Ovary (tissue), 9 donors: ENCODE data around the gene OR14A16. TPM values are rescaled to one million over a fixed set of nuclear protein-coding genes. Genes with fewer than 3 reads are reported as not detected.

ENCODE experiments used
- DNase-seq, 5 donors: peaks; one replicate each; pipeline ENCODE4 v3.0.0-alpha.2; 2019 to 2020
- H3K27ac ChIP-seq, 2 donors: fragments of 200-600 bp; one replicate each; pipeline versions ENCODE4 v1.5.1 to v1.8.0; 2019 to 2022
- H3K27me3 ChIP-seq: fragments of 200-600 bp; one replicate; pipeline ENCODE4 v1.8.0; 2022
- H3K36me3 ChIP-seq: fragments of 200-600 bp; sonication (generic); one replicate; pipeline ENCODE4 v1.5.1; 2019
- H3K4me1 ChIP-seq: one replicate; pipeline ENCODE4 v1.8.1; 2013; ENCODE audit warnings: mild to moderate bottlenecking, moderate library complexity; ENCODE audit not compliant: insufficient read depth
- H3K4me3 ChIP-seq: fragments of 200-600 bp; sonication (generic); one replicate; pipeline ENCODE4 v1.5.1; 2017
- H3K9me3 ChIP-seq, 2 donors: fragments of 200-600 bp in 1 of 2; sonication (generic) in 1 of 2; one replicate each; pipeline versions ENCODE4 v1.5.1 to v1.8.1; 2013 to 2019; ENCODE audit warnings: mild to moderate bottlenecking in 1 of 2, moderate library complexity in 1 of 2
- EP300 ChIP-seq: sonication (generic); formaldehyde crosslinking; IDR thresholded peaks from one replicate; pipeline ENCODE4 v1.6.1; 2017; ENCODE audit warnings: antibody characterized with exemption
- POLR2A ChIP-seq: fragments of 450-650 bp; IDR thresholded peaks from one replicate; pipeline ENCODE4 v1.6.1; 2017; ENCODE audit warnings: antibody characterized with exemption, mild to moderate bottlenecking, moderate library complexity
- WGBS, 3 donors: extraction: QIAGEN DNeasy Blood & Tissue Kit in 1 of 3; methylation state at CpG; one replicate each; pipeline versions ENCODE4 v1.1.5 to v1.1.7; 2013 to 2017; 5-methylcytosine and 5-hydroxymethylcytosine counted together
- intact Hi-C, 4 donors: fragments of 100-400 bp; cut with DNase I; formaldehyde crosslinking; loops; one replicate each; pipeline versions ENCODE4 v1.11.0 to v1.15.1; 2022 to 2023
- polyA plus RNA-seq, 2 donors: library from polyadenylated mRNA; stranded (reverse); fragments of 200-250 nt in 1 of 2; fragments of 350-450 nt in 1 of 2; fragmentation: Illumina TruSeq in 1 of 2; extraction: RNeasy Lipid Tissue Mini Kit (QIAGEN cat#74804) in 1 of 2; gene quantifications; one replicate each; pipeline ENCODE4 v1.2.3, GENCODE V29; 2013 to 2014
- total RNA-seq, 7 donors: library from RNA; depleted of rRNA in 2 of 7; stranded (reverse); fragments of >200 nt in 2 of 7; fragmentation: NEBNext Ultra II Directional in 3 of 7; extraction: Animal tissue kit (Norgen Biotek cat#: 25700) in 3 of 7; gene quantifications; one replicate each; pipeline versions ENCODE4 v1.1.0 to v1.2.4, GENCODE V29; 2016 to 2023
- TF ChIP-seq, protein P1 (sequence below), 3 donors: fragments of 450-650 bp in 2 of 3; fragments of 200-600 bp in 1 of 3; IDR thresholded peaks; one replicate each; pipeline versions ENCODE4 v1.5.1 to v1.8.0; 2016 to 2022; ENCODE audit warnings: antibody characterized with exemption in 3 of 3, mild to moderate bottlenecking in 1 of 3
- donor health status: DM: no; HTN: no; CAD: no; lungs with moderate emphysema.
- donor health status: DM: no; HTN: no; CAD: no.
- donor health status: Bipolar disorder and iron deficiency.
- donor health status: DM: yes; HTN: yes; CAD: no.
- donor health status: DM: no; HTN: no; CAD: no.
- donor health status: DM: yes; HTN: yes; CAD: no.

The OR14A16 gene
- total and polyA plus RNA-seq, 9 donors, result not detected

DNA sequence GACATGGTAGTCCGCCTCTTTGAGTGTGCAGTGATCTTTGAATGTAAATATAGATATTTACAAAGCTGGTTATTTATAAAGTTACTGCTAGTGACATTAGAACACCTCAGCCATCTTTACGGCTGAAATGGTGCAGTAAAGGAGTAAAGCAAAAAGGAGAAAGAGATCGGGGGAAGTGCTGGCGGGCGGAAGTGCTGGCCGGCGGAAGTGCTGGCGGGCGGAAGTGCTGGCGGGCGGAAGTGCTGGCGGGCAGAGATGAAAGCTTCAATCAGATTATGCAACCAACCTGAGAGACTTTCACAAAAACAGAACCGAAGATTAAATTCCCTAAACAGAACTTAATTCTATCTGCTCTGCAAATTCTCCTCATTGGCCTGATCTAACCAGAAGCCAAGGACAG is 1.4 kb upstream of the OR14A16 start:
- H3K4me3 ChIP-seq, result no peak overlapping the region
- WGBS, 3 donors, result 84 to 86% (median 85%) methylated on average over 13 of the region's 13 CpGs
- H3K27ac ChIP-seq, result no peak overlapping the region
- H3K27me3 ChIP-seq, result no peaks in the 10 kb centered on the region
- TF ChIP-seq POLR2A, result no peak
- TF ChIP-seq, protein P1, sequence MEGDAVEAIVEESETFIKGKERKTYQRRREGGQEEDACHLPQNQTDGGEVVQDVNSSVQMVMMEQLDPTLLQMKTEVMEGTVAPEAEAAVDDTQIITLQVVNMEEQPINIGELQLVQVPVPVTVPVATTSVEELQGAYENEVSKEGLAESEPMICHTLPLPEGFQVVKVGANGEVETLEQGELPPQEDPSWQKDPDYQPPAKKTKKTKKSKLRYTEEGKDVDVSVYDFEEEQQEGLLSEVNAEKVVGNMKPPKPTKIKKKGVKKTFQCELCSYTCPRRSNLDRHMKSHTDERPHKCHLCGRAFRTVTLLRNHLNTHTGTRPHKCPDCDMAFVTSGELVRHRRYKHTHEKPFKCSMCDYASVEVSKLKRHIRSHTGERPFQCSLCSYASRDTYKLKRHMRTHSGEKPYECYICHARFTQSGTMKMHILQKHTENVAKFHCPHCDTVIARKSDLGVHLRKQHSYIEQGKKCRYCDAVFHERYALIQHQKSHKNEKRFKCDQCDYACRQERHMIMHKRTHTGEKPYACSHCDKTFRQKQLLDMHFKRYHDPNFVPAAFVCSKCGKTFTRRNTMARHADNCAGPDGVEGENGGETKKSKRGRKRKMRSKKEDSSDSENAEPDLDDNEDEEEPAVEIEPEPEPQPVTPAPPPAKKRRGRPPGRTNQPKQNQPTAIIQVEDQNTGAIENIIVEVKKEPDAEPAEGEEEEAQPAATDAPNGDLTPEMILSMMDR (IDR thresholded peaks at IDR 0.05), result no peak
- no peak for TF ChIP-seq EP300
- no peaks in the 10 kb centered on the region for H3K36me3 ChIP-seq
- intact Hi-C loops, result no loop called here
- no peak for DNase-seq
- H3K4me1 ChIP-seq, result no peaks in the 10 kb centered on the region
- H3K9me3 ChIP-seq, result no peaks in the 10 kb centered on the region

DNA sequence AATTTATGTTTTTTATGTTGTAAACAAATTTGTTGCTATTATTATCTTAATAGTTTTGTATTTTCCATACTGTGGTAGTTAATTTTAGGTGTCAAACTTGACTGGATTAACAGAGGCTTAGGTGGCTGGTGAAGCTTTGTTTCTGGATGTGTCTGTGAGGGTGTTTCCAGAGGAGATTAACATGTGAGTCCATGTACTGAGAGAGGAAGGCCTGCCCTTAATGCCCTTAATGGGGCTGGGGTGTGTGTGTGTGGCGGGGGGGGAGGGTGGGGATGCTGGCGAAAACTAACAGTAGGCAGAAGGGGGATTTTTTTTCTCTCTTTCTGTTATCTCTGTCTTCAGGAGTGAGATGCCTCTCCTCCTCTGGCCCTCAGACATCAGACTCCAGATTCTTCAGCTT is 1.9 kb downstream of the OR14A16 start:
- 37 to 47% (median 46%) methylated on average over 2 of the region's 2 CpGs for WGBS, 3 donors

DNA sequence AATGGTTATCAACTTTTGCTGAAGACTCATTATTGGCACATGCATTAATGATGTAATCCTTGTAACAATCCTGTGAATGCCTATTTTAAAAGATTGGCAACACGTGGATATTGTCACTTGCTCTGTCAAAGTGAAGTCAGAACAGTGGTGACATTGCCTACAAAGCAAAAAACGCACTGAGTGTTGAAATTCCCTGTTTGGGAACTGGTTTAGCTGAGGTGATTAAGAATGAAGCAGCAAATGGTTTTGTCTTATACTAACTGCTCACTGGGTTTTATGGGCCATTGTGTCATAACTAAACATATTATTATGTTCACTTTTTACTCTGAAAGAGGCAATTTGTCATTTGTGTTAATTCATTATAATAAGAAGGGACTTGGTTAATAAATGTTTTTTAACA is 11.3 kb downstream of the OR14A16 start:
- Histone ChIP-seq H3K4me1 (no peaks in the 10 kb centered on the region), H3K27me3 (no peaks in the 10 kb centered on the region), H3K27ac (no peak overlapping the region), H3K9me3 (no peaks in the 10 kb centered on the region), H3K36me3 (no peaks in the 10 kb centered on the region), H3K4me3 (no peak overlapping the region)
- no peak for DNase-seq
- intact Hi-C loops, result no loop called here
- TF ChIP-seq, protein P1 (IDR thresholded peaks at IDR 0.05), result no peak
- TF ChIP-seq EP300 (no peak), POLR2A (no peak)
- 48 to 53% (median 51%) methylated on average over 2 of the region's 2 CpGs for WGBS, 3 donors

More for the DNA sequence above, 1.9 kb downstream of the OR14A16 start:
- Histone ChIP-seq H3K4me3 (no peak overlapping the region), H3K27ac (no peak overlapping the region), H3K36me3 (no peaks in the 10 kb centered on the region), H3K4me1 (no peaks in the 10 kb centered on the region), H3K9me3 (no peaks in the 10 kb centered on the region), H3K27me3 (no peaks in the 10 kb centered on the region)
- TF ChIP-seq POLR2A (no peak), EP300 (no peak)
- TF ChIP-seq, protein P1 (IDR thresholded peaks at IDR 0.05), result no peak
- intact Hi-C loops, result no loop called here
- DNase-seq, result no peak

DNA sequence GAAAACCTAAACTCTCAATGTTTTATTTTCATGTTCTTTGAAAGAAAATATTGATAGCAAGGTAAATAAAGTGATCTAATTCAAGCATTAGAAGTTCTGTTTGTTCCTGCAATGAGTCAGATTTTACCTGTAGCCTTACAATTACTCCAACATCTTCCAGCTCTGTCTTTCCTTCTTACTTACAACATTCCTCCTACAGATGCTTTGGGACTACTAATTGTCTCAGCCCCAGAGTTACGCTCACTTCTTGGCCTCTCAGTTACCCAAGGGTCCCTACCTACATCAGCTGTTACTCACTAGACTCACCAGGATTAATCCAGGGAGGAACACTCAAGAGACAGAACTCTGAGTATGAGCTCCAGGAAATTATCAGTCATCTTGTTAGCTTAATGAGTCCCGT is 26.4 kb downstream of the OR14A16 start:
- H3K9me3 ChIP-seq, result no peaks in the 10 kb centered on the region
- 29 to 34% (median 33%) methylated on average over 2 of the region's 2 CpGs for WGBS, 3 donors
- H3K4me1 ChIP-seq, result no peaks in the 10 kb centered on the region
- no peak for DNase-seq
- H3K27ac ChIP-seq, result no peak overlapping the region
- no peak overlapping the region for H3K4me3 ChIP-seq
- no peaks in the 10 kb centered on the region for H3K36me3 ChIP-seq
- intact Hi-C loops, result no loop called here
- H3K27me3 ChIP-seq, result no peaks in the 10 kb centered on the region
- TF ChIP-seq, protein P1 (IDR thresholded peaks at IDR 0.05), result no peak
- TF ChIP-seq POLR2A (no peak), EP300 (no peak)

- TF ChIP-seq EP300 (no peak), POLR2A (no peak)
- TF ChIP-seq, protein P1 (IDR thresholded peaks at IDR 0.05), result no peak
- Histone ChIP-seq H3K9me3 (no peaks in the 10 kb centered on the region), H3K4me1 (no peaks in the 10 kb centered on the region), H3K36me3 (no peaks in the 10 kb centered on the region), H3K4me3 (no peak overlapping the region), H3K27ac (no peak overlapping the region), H3K27me3 (no peaks in the 10 kb centered on the region)
- intact Hi-C loops, result no loop called here
- no peak for DNase-seq
Measured at GRCh38 chr1:247769603-247770002, 54.3 kb downstream of the OR14A16 start.
